ENCODE data around the gene MYH14. TPM values are rescaled to one million over a fixed set of nuclear protein-coding genes. Genes with fewer than 3 reads are reported as not detected.

Gene MYH14
- total RNA-seq, 1 donor from 2014 or later: not detected

- CTCF ChIA-PET: no interaction called here
Measured at GRCh38 chr19:50174100-50174793, 29.2 kb upstream of the MYH14 start.

DNA sequence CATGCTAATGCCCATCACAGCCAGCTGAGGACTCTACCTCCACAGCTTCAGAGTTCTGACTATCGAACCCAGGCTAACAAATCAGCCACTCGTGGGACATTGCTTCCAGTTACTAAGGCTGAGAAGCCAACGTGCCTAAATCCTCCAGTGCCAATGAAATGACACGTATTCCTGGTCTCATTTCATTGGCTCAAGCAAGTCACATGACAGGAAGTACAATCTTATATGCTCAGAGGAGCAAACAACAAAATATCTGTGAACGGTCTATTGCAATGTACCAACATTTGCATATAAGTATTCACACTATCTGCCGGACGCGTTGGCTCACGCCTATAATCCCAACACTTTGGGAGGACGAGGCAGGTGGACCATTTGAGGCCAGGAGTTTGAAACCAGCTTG, 27.5 kb upstream of the MYH14 start:
- CTCF ChIA-PET: no interaction called here
- POLR2A ChIA-PET: no interaction called here
- no peak overlapping the region for H3K27ac Mint-ChIP-seq
- no peaks in the 10 kb centered on the region for H3K4me1 Mint-ChIP-seq
- no peaks in the 10 kb centered on the region for H3K36me3 Mint-ChIP-seq (ENCODE audit: low read depth)
- H3K27me3 Mint-ChIP-seq: peaks cover 5% of the 10 kb centered on the region
- H3K4me3 Mint-ChIP-seq: no peak overlapping the region
- TF ChIP-seq CTCF (IDR thresholded peaks at IDR 0.05): no peak
- peaks cover 8% of the 10 kb centered on the region for H3K9me3 Mint-ChIP-seq
- ATAC-seq (ENCODE audit: low read depth): no peak
- intact Hi-C loops (cut with micrococcal nuclease): no loop called here
- no peak for DNase-seq

More at GRCh38 chr19:50174100-50174793, 29.2 kb upstream of the MYH14 start:
- no peaks in the 10 kb centered on the region for H3K36me3 Mint-ChIP-seq (ENCODE audit: low read depth)
- no peak for ATAC-seq (ENCODE audit: low read depth)
- no peak overlapping the region for H3K27ac Mint-ChIP-seq
- no peak for TF ChIP-seq CTCF (IDR thresholded peaks at IDR 0.05)
- H3K4me1 Mint-ChIP-seq: no peaks in the 10 kb centered on the region
- POLR2A ChIA-PET: no interaction called here
- peaks cover 10% of the 10 kb centered on the region for H3K27me3 Mint-ChIP-seq
- H3K9me3 Mint-ChIP-seq: peaks cover 4% of the 10 kb centered on the region
- intact Hi-C loops (cut with micrococcal nuclease): no loop called here
- H3K4me3 Mint-ChIP-seq: no peak overlapping the region
- no peak for DNase-seq

DNA sequence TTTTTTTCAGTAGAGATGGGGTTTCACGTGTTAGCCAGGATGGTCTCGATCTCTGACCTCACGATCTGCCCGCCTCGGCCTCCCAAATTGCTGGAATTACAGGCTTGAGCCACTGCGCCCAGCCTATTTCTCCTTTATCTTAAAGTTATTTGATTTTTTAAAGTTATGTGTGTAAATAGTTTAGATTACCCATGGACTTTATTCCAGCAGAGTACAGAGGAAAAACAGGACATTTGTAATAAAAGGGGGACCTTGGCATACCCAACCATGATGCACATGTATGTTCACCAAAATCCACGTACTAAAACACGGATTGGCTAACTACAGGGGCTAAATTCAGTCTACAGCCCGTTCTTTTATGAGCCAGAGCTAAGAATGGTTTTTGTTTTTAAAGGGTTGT, 26.6 kb upstream of the MYH14 start:
- Mint-ChIP-seq H3K9me3 (peaks cover 8% of the 10 kb centered on the region), H3K4me3 (no peak overlapping the region), H3K27ac (no peak overlapping the region), H3K4me1 (no peaks in the 10 kb centered on the region), H3K27me3 (peaks cover 7% of the 10 kb centered on the region), H3K36me3 (ENCODE audit: low read depth) (no peaks in the 10 kb centered on the region)
- intact Hi-C loops (cut with micrococcal nuclease): no loop called here
- no peak for TF ChIP-seq CTCF (IDR thresholded peaks at IDR 0.05)
- DNase-seq (no peak), ATAC-seq (ENCODE audit: low read depth) (no peak)
- POLR2A ChIA-PET: no interaction called here
- CTCF ChIA-PET: no interaction called here

GRCh38 chr19:50178320-50178719, 25.1 kb upstream of the MYH14 start:
- Mint-ChIP-seq H3K36me3 (ENCODE audit: low read depth) (no peaks in the 10 kb centered on the region), H3K27ac (no peak overlapping the region), H3K4me3 (no peak overlapping the region), H3K9me3 (peaks cover 8% of the 10 kb centered on the region), H3K4me1 (no peaks in the 10 kb centered on the region), H3K27me3 (peaks cover 5% of the 10 kb centered on the region)
- TF ChIP-seq CTCF (IDR thresholded peaks at IDR 0.05): no peak
- ChIA-PET CTCF (no interaction called here), POLR2A (no interaction called here)
- no peak for ATAC-seq (ENCODE audit: low read depth)
- no peak for DNase-seq
- intact Hi-C loops (cut with micrococcal nuclease): no loop called here

- no peaks in the 10 kb centered on the region for H3K36me3 Mint-ChIP-seq (ENCODE audit: low read depth)
- no peaks in the 10 kb centered on the region for H3K4me1 Mint-ChIP-seq
- H3K9me3 Mint-ChIP-seq: peaks cover 8% of the 10 kb centered on the region
- TF ChIP-seq CTCF (IDR thresholded peaks at IDR 0.05): no peak
- ChIA-PET POLR2A (no interaction called here), CTCF (no interaction called here)
- DNase-seq: no peak
- H3K4me3 Mint-ChIP-seq: no peak overlapping the region
- ATAC-seq (ENCODE audit: low read depth): no peak
- no peak overlapping the region for H3K27ac Mint-ChIP-seq
- peaks cover 5% of the 10 kb centered on the region for H3K27me3 Mint-ChIP-seq
- intact Hi-C loops (cut with micrococcal nuclease): no loop called here
Measured at GRCh38 chr19:50178859-50179537, 24.4 kb upstream of the MYH14 start.
